ENCODE measurements around the gene ALB.

Gene ALB

DNA sequence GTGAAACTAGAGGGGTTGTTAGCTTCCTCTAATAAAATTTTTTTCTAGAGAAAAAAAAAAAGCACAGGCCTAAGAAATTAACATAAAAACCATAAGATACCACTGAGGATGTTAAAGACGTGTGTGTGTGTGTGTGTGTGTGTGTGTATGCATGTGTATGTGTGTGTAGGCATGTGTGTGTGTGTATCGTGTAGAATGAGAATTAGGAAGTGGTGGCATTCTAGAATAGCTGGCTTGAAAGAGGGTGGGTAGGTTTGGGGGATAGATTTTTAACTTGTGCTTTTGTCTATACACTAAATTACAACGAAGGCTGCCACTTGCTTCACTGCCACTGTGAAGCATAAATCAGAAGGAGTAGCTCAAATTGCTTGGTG is 54.9 kb downstream of the ALB start:
- no peak overlapping the region for H3K4me3 ChIP-seq (IDR thresholded peaks at IDR 0.05; ENCODE audit: insufficient read depth, low read depth, low read length)
- TF ChIP-seq, protein P1, sequence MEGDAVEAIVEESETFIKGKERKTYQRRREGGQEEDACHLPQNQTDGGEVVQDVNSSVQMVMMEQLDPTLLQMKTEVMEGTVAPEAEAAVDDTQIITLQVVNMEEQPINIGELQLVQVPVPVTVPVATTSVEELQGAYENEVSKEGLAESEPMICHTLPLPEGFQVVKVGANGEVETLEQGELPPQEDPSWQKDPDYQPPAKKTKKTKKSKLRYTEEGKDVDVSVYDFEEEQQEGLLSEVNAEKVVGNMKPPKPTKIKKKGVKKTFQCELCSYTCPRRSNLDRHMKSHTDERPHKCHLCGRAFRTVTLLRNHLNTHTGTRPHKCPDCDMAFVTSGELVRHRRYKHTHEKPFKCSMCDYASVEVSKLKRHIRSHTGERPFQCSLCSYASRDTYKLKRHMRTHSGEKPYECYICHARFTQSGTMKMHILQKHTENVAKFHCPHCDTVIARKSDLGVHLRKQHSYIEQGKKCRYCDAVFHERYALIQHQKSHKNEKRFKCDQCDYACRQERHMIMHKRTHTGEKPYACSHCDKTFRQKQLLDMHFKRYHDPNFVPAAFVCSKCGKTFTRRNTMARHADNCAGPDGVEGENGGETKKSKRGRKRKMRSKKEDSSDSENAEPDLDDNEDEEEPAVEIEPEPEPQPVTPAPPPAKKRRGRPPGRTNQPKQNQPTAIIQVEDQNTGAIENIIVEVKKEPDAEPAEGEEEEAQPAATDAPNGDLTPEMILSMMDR (conservative IDR thresholded peaks at IDR 0.05; ENCODE audit: low read depth, low read length): no peak
- no peaks in the 10 kb centered on the region for H3K4me1 ChIP-seq (ENCODE audit: low read depth, poor library complexity, severe bottlenecking)
- no peak overlapping the region for H3K9ac ChIP-seq
- H3K4me2 ChIP-seq: no peak overlapping the region
- no peaks in the 10 kb centered on the region for H3K27me3 ChIP-seq (ENCODE audit: insufficient read depth, low read depth)
- H2AFZ ChIP-seq (ENCODE audit: low read depth): no peak overlapping the region
- no peaks in the 10 kb centered on the region for H3K79me2 ChIP-seq (ENCODE audit: insufficient read depth, low read depth)
- no peaks in the 10 kb centered on the region for H4K20me1 ChIP-seq (ENCODE audit: insufficient read depth)
- no peak overlapping the region for H3K27ac ChIP-seq
- no peaks in the 10 kb centered on the region for H3K36me3 ChIP-seq (ENCODE audit: insufficient read depth)

DNA sequence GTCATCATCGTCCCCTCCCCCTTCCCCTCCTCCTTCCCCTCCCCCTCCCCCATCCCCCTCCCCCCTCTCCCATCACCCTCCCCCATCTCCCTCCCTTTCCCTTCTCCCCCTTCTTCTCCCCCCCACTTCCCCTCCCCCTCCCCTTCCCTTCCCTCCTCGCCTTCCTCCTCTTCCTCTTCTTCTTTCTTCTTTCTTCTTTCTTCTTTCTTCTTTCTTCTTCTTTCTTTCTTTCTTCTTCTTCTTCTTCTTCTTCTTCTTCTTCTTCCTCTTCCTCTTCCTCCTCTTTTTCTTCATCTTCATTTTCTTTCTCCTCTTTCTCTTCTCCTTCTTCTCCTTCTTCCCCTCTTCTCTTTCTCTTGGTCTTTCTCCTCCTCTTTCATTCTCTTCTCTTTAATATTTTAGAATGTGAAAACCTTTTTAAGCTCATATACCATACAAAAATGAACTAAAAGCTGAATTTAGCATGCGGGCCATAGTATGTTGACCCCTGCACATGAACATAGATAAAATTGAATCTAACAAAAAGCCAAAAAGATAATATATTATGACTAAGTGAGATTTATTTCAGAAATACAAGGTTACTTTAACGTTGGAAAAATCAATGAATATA is 56.9 kb downstream of the ALB start:
- no peak overlapping the region for H3K4me2 ChIP-seq
- no peaks in the 10 kb centered on the region for H3K4me1 ChIP-seq (ENCODE audit: low read depth, poor library complexity, severe bottlenecking)
- no peaks in the 10 kb centered on the region for H3K27me3 ChIP-seq (ENCODE audit: insufficient read depth, low read depth)
- TF ChIP-seq, protein P1 (conservative IDR thresholded peaks at IDR 0.05; ENCODE audit: low read depth, low read length): no peak
- H3K27ac ChIP-seq: no peak overlapping the region
- no peak overlapping the region for H3K9ac ChIP-seq
- H2AFZ ChIP-seq (ENCODE audit: low read depth): no peak overlapping the region
- no peak overlapping the region for H3K4me3 ChIP-seq (IDR thresholded peaks at IDR 0.05; ENCODE audit: insufficient read depth, low read depth, low read length)
- no peaks in the 10 kb centered on the region for H3K36me3 ChIP-seq (ENCODE audit: insufficient read depth)
- H4K20me1 ChIP-seq (ENCODE audit: insufficient read depth): no peaks in the 10 kb centered on the region
- H3K79me2 ChIP-seq (ENCODE audit: insufficient read depth, low read depth): no peaks in the 10 kb centered on the region

DNA sequence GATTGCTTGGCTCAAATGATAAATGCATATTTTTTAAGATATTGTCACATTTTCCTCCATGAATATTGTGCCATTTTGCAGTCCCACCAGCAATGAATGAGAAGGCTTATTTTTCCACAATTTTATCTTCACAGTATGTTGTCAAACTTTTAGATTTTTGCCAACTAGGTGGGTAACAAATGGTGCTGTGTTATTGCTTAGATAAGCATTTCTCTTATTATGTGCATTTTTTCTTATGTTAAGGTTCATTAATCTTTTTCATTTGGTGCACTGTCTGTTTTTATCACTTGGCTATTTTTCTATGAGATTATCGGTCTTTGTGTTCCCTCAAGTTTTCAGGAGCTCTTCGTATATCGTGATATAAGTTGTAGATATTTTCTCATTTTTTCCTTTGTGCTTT is 64.1 kb downstream of the ALB start:
- no peaks in the 10 kb centered on the region for H3K27me3 ChIP-seq (ENCODE audit: insufficient read depth, low read depth)
- H3K9ac ChIP-seq: no peak overlapping the region
- H3K36me3 ChIP-seq (ENCODE audit: insufficient read depth): no peaks in the 10 kb centered on the region
- no peaks in the 10 kb centered on the region for H3K79me2 ChIP-seq (ENCODE audit: insufficient read depth, low read depth)
- no peaks in the 10 kb centered on the region for H3K4me1 ChIP-seq (ENCODE audit: low read depth, poor library complexity, severe bottlenecking)
- H3K4me2 ChIP-seq: no peak overlapping the region
- H3K27ac ChIP-seq: no peak overlapping the region
- no peak overlapping the region for H3K4me3 ChIP-seq (IDR thresholded peaks at IDR 0.05; ENCODE audit: insufficient read depth, low read depth, low read length)
- TF ChIP-seq, protein P1 (conservative IDR thresholded peaks at IDR 0.05; ENCODE audit: low read depth, low read length): no peak
- H2AFZ ChIP-seq (ENCODE audit: low read depth): no peak overlapping the region
- no peaks in the 10 kb centered on the region for H4K20me1 ChIP-seq (ENCODE audit: insufficient read depth)

DNA sequence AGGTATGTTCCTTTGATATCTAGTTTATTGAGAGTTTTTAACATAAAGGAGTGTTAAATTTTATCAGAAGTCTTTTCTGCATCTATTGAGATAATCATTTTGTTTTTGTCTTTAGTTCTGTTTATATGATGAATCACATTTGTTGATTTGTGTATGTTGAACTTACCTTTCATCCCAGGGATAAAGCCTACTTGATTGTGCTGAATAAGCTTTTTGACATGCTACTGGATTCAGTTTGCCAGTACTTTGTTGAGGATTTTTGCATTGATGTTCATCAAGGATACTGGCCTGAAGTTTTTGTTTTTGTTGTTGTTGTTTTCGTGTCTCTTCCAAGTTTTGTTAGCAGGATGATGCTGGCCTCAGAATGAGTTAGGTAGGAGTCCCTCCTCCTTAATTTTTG is 66.6 kb downstream of the ALB start:
- H3K4me3 ChIP-seq (IDR thresholded peaks at IDR 0.05; ENCODE audit: insufficient read depth, low read depth, low read length): no peak overlapping the region
- no peak overlapping the region for H3K4me2 ChIP-seq
- TF ChIP-seq, protein P1 (conservative IDR thresholded peaks at IDR 0.05; ENCODE audit: low read depth, low read length): no peak
- H3K4me1 ChIP-seq (ENCODE audit: low read depth, poor library complexity, severe bottlenecking): no peaks in the 10 kb centered on the region
- H2AFZ ChIP-seq (ENCODE audit: low read depth): no peak overlapping the region
- H3K79me2 ChIP-seq (ENCODE audit: insufficient read depth, low read depth): no peaks in the 10 kb centered on the region
- H3K9ac ChIP-seq: no peak overlapping the region
- no peaks in the 10 kb centered on the region for H4K20me1 ChIP-seq (ENCODE audit: insufficient read depth)
- no peaks in the 10 kb centered on the region for H3K27me3 ChIP-seq (ENCODE audit: insufficient read depth, low read depth)
- no peaks in the 10 kb centered on the region for H3K36me3 ChIP-seq (ENCODE audit: insufficient read depth)
- H3K27ac ChIP-seq: no peak overlapping the region
